ENCODE results near the gene CBX8. TPM values are rescaled to one million over a fixed set of nuclear protein-coding genes. Genes with fewer than 3 reads are reported as not detected.

The CBX8 gene
- total and polyA plus RNA-seq, 2 experiments from 2014 or later = 6.5 to 8.6 TPM

DNA sequence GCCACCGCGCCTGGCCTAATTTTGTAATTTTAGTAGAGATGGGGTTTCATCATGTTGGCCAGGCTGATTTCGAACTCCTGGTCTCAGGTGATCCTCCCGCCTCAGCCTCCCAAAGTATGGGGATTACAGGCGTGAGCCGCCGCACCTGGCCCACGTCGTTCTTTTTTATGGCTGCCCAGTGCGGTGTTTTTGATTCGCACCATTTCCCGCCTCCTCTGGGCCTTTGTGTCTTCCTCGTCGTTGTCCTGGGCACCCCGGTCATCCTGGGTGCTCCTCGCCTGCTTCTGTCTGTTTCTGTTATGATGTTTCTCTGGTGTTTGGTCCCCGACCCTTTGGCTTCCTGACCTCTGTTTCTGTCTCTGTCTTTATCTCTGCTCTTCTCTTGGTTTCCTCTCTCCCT lies 27.4 kb upstream of the CBX8 start:
- no peak for DNase-seq (ENCODE audit: low spot score)
- no peaks in the 10 kb centered on the region for H4K20me1 ChIP-seq (ENCODE audit: insufficient read depth, poor library complexity, severe bottlenecking)
- H3K27ac ChIP-seq = no peak overlapping the region
- no peaks in the 10 kb centered on the region for H3K9me2 ChIP-seq (replicated peaks; ENCODE audit: insufficient read depth)
- H3K4me3 ChIP-seq = no peak overlapping the region
- no peak for TF ChIP-seq EZH2phosphoT487 (IDR thresholded peaks at IDR 0.05; ENCODE audit: low read depth, severe bottlenecking, unreplicated experiment)
- no peak for TF ChIP-seq EZH2 (IDR thresholded peaks at IDR 0.05; ENCODE audit: borderline replicate concordance)
- TF ChIP-seq, protein P1, sequence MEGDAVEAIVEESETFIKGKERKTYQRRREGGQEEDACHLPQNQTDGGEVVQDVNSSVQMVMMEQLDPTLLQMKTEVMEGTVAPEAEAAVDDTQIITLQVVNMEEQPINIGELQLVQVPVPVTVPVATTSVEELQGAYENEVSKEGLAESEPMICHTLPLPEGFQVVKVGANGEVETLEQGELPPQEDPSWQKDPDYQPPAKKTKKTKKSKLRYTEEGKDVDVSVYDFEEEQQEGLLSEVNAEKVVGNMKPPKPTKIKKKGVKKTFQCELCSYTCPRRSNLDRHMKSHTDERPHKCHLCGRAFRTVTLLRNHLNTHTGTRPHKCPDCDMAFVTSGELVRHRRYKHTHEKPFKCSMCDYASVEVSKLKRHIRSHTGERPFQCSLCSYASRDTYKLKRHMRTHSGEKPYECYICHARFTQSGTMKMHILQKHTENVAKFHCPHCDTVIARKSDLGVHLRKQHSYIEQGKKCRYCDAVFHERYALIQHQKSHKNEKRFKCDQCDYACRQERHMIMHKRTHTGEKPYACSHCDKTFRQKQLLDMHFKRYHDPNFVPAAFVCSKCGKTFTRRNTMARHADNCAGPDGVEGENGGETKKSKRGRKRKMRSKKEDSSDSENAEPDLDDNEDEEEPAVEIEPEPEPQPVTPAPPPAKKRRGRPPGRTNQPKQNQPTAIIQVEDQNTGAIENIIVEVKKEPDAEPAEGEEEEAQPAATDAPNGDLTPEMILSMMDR (IDR thresholded peaks at IDR 0.05; ENCODE audit: poor library complexity) = no peak
- H3K79me2 ChIP-seq = no peaks in the 10 kb centered on the region
- no peak overlapping the region for H3K4me2 ChIP-seq
- peaks cover 8% of the 10 kb centered on the region for H3K27me3 ChIP-seq
- WGBS (ENCODE audit: low lambda C conversion rate, missing lambda C conversion rate) = 99% methylated on average over 17 of the region's 17 CpGs
- H3K9me3 ChIP-seq (ENCODE audit: low read depth) = no peaks in the 10 kb centered on the region
- H3K36me3 ChIP-seq (replicated peaks; ENCODE audit: insufficient read depth, low read depth) = no peaks in the 10 kb centered on the region
- H3K4me1 ChIP-seq (ENCODE audit: insufficient read depth) = no peaks in the 10 kb centered on the region
- H2AFZ ChIP-seq = no peak overlapping the region

DNA sequence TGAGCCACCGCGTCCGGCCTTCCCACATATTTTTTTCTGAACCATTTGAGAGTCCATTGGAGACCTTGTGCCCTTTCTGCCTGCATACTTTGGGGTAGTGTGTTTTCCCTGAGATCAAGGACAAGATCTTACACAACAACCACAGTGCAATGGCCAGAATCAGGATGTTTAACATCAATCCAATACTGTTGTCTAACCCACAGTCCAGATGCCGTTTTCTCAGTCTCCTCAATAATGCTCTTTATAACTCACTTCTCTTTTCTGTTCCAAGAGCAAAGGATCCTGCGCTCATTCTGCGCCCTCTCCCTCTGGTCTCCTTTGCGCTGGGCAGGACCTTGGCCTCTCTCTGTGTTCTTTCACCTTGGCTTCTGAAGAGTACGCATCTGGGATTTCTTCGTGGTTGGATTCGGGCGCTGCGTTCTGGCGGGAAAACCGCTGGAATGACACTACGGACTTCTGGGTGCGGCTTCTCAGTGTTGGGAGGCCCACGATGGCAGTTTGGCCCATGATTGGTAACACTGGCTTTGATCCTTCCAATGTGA lies 25.8 kb upstream of the CBX8 start:
- Histone ChIP-seq H3K27me3 (peaks cover 23% of the 10 kb centered on the region), H3K36me3 (replicated peaks; ENCODE audit: insufficient read depth, low read depth) (no peaks in the 10 kb centered on the region), H3K27ac (no peak overlapping the region), H3K4me3 (no peak overlapping the region), H3K4me2 (no peak overlapping the region), H2AFZ (no peak overlapping the region), H3K9me2 (replicated peaks; ENCODE audit: insufficient read depth) (no peaks in the 10 kb centered on the region), H3K9me3 (ENCODE audit: low read depth) (no peaks in the 10 kb centered on the region), H3K79me2 (no peaks in the 10 kb centered on the region), H4K20me1 (ENCODE audit: insufficient read depth, poor library complexity, severe bottlenecking) (no peaks in the 10 kb centered on the region), H3K4me1 (ENCODE audit: insufficient read depth) (no peaks in the 10 kb centered on the region)
- WGBS (ENCODE audit: low lambda C conversion rate, missing lambda C conversion rate) = 92% methylated on average over 17 of the region's 17 CpGs
- DNase-seq (ENCODE audit: low spot score) = no peak
- TF ChIP-seq EZH2phosphoT487 (IDR thresholded peaks at IDR 0.05; ENCODE audit: low read depth, severe bottlenecking, unreplicated experiment) (no peak), EZH2 (IDR thresholded peaks at IDR 0.05; ENCODE audit: borderline replicate concordance) (no peak)
- TF ChIP-seq, protein P1 (IDR thresholded peaks at IDR 0.05; ENCODE audit: poor library complexity) = no peak

DNA sequence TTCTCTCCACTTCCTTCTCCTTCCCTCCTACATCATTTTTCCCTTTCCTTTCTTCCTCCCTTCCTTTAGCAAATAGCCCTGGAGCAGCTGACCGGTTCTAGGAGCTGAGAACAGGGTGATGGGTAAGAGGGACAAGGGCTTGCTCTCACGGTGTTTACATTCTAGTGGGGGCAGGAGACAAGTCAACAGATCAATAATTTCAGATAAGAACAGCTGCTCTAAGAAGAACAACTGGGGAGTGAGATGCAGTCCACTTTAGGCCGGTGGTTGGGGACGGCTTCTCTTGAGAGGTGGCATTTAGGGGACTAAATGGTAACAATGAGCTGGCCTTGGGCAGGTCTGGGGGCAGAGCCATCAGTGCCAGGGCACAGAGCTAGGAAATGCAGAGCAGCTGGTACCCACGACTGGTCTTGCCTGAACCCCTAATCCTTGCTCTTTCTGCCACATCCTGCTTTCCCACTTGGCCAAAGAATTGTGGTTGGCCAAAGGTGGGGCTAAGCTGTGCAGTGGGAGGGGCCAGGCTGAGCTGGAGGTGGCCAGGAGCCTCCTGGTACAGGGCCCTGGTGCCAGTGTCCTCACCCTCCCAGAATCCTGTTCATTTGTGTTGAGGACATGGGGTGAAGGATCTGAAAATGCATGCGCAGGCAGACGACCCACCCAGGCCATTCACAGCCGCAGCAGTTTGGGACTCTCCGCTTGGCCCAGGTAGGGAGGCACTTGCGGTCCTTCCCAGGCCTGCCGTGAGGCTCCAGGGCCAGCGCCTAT lies 24.6 kb upstream of the CBX8 start:
- Histone ChIP-seq H3K27ac (no peak overlapping the region), H3K4me2 (no peak overlapping the region), H4K20me1 (ENCODE audit: insufficient read depth, poor library complexity, severe bottlenecking) (no peaks in the 10 kb centered on the region), H3K4me1 (ENCODE audit: insufficient read depth) (no peaks in the 10 kb centered on the region), H3K4me3 (no peak overlapping the region), H3K36me3 (replicated peaks; ENCODE audit: insufficient read depth, low read depth) (no peaks in the 10 kb centered on the region), H3K27me3 (peaks cover 35% of the 10 kb centered on the region), H3K79me2 (no peaks in the 10 kb centered on the region), H2AFZ (no peak overlapping the region), H3K9me2 (replicated peaks; ENCODE audit: insufficient read depth) (no peaks in the 10 kb centered on the region), H3K9me3 (ENCODE audit: low read depth) (no peaks in the 10 kb centered on the region)
- WGBS (ENCODE audit: low lambda C conversion rate, missing lambda C conversion rate) = 76% methylated on average over 12 of the region's 12 CpGs
- no peak for TF ChIP-seq EZH2phosphoT487 (IDR thresholded peaks at IDR 0.05; ENCODE audit: low read depth, severe bottlenecking, unreplicated experiment)
- TF ChIP-seq, protein P1 (IDR thresholded peaks at IDR 0.05; ENCODE audit: poor library complexity) = no peak
- TF ChIP-seq EZH2 (IDR thresholded peaks at IDR 0.05; ENCODE audit: borderline replicate concordance) = no peak
- no peak for DNase-seq (ENCODE audit: low spot score)
